ENCODE data around the gene CLDND2. TPM values are rescaled to one million over a fixed set of nuclear protein-coding genes. Genes with fewer than 3 reads are reported as not detected.

Gene CLDND2
- total RNA-seq, 1 experiment from 2014 or later = 0.79 TPM

DNA sequence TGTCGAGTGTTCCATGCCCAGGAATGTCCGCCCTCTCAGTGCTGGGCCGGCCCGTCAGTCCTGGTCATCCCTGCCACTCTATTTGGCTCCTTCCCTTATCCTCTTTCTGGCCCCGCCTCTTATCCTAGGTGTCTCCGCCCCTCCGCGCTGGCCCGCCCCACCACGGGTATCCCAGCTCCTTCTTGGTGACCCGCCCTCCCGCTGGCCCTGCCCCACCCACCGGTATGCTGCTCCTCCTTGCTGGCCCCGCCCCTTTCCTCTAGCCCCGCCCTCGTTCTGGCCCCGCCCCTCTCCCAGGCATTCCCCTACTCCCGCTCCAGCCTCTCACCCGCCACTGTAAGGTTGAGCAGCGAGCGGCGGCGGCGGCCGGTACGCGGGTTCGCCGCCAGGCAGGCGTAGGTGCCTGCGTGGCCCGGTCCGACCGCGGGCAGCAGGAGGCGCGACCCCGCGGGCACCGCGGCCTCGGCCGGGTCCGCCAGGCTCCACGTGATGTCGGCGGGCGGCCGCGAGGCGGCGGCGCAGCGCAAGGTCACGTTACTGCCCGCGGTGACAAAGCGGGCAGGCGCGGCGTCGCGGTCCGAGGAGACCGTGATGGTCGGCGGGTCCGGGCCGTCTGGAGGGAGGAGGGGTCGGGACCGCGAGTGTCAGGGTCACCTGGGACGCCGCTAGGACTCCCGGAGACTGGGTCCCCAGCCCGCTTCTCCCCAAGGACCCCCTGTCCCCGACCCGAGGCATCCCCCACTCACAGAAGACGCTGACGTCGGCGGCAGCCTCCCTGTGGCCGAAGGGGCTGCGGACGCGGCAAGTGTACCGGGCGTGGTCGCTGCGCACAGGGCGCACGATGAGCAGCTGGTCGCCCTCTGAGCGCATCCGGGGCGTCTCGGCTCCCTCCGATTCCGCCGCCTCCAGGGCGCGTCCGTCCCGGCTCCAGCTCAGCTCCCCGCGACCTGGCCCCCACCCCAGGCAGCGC is 28.8 kb downstream of the CLDND2 start:
- H3K27me3 Mint-ChIP-seq (ENCODE audit: insufficient read depth, unreplicated experiment) = no peaks in the 10 kb centered on the region
- H3K27ac Mint-ChIP-seq (ENCODE audit: low read depth, unreplicated experiment) = peak overlapping the region; percentile 33
- peaks cover 11% of the 10 kb centered on the region for H3K4me1 Mint-ChIP-seq (ENCODE audit: insufficient read depth, unreplicated experiment)
- peak overlapping the region; percentile 76 for H3K4me3 Mint-ChIP-seq (ENCODE audit: unreplicated experiment)
- no peaks in the 10 kb centered on the region for H3K36me3 Mint-ChIP-seq (ENCODE audit: insufficient read depth, unreplicated experiment)
- intact Hi-C loops (cut with micrococcal nuclease) = loop anchor here (1.0 to 2.0 kb wide), 5 partner anchors 26 to 443 kb away; partner anchors contain the start of gene ETFB
- ChIA-PET POLR2A (interaction anchor here (0.6 to 3.1 kb wide), 13 partner anchors 10 to 932 kb away, joined by 3 to 20 read pairs (median 4); partner anchors contain the start of genes ETFB, SIGLEC10 and ZNF175), CTCF (interaction anchor here (0.7 to 2.6 kb wide), 10 partner anchors 17 to 324 kb away, joined by 3 to 18 read pairs (median 5); partner anchors contain the start of gene ETFB)
- DNase-seq (ENCODE audit: unreplicated experiment) = peak; percentile 98
- peaks cover 5% of the 10 kb centered on the region for H3K9me3 Mint-ChIP-seq (ENCODE audit: unreplicated experiment)
- no TSS peak for BruUV-seq (replicated peaks)
- TF ChIP-seq, protein P1, sequence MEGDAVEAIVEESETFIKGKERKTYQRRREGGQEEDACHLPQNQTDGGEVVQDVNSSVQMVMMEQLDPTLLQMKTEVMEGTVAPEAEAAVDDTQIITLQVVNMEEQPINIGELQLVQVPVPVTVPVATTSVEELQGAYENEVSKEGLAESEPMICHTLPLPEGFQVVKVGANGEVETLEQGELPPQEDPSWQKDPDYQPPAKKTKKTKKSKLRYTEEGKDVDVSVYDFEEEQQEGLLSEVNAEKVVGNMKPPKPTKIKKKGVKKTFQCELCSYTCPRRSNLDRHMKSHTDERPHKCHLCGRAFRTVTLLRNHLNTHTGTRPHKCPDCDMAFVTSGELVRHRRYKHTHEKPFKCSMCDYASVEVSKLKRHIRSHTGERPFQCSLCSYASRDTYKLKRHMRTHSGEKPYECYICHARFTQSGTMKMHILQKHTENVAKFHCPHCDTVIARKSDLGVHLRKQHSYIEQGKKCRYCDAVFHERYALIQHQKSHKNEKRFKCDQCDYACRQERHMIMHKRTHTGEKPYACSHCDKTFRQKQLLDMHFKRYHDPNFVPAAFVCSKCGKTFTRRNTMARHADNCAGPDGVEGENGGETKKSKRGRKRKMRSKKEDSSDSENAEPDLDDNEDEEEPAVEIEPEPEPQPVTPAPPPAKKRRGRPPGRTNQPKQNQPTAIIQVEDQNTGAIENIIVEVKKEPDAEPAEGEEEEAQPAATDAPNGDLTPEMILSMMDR (IDR thresholded peaks at IDR 0.05; ENCODE audit: unreplicated experiment) = peak; percentile 18

DNA sequence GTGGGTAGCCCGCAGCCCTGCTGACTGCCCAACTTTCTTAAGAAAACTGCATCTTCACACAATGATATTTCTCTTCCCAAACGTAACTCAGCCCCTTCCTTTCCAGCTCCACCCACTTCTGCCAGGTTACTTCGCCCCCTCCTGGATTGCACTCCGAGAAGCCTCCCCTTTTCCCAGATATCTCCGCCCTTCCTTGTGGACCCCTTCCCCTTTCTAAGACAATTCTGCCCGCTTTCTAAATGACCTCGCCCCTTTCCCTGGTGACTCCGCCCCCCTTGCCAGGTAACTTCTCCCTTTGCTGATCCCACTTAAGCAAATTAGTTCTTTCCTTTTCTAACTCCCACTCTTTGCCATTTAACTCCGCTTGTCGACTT is 29.5 kb downstream of the CLDND2 start:
- H3K4me3 Mint-ChIP-seq (ENCODE audit: unreplicated experiment) = peak overlapping the region; percentile 76
- H3K27me3 Mint-ChIP-seq (ENCODE audit: insufficient read depth, unreplicated experiment) = no peaks in the 10 kb centered on the region
- DNase-seq (ENCODE audit: unreplicated experiment) = no peak
- intact Hi-C loops (cut with micrococcal nuclease) = loop anchor here (1.0 to 2.0 kb wide), 5 partner anchors 27 to 444 kb away; partner anchors contain the start of gene ETFB
- H3K36me3 Mint-ChIP-seq (ENCODE audit: insufficient read depth, unreplicated experiment) = no peaks in the 10 kb centered on the region
- peaks cover 11% of the 10 kb centered on the region for H3K9me3 Mint-ChIP-seq (ENCODE audit: unreplicated experiment)
- H3K4me1 Mint-ChIP-seq (ENCODE audit: insufficient read depth, unreplicated experiment) = peaks cover 11% of the 10 kb centered on the region
- ChIA-PET POLR2A (interaction anchor here (0.6 to 3.1 kb wide), 10 partner anchors 11 to 931 kb away, joined by 3 to 20 read pairs (median 4); partner anchors contain the start of genes ETFB, SIGLEC10 and ZNF175), CTCF (interaction anchor here (0.7 to 2.6 kb wide), 8 partner anchors 20 to 324 kb away, joined by 3 to 18 read pairs (median 6); partner anchors contain the start of gene ETFB)
- TF ChIP-seq, protein P1 (IDR thresholded peaks at IDR 0.05; ENCODE audit: unreplicated experiment) = no peak
- BruUV-seq (replicated peaks) = no TSS peak
- peak overlapping the region; percentile 33 for H3K27ac Mint-ChIP-seq (ENCODE audit: low read depth, unreplicated experiment)

DNA sequence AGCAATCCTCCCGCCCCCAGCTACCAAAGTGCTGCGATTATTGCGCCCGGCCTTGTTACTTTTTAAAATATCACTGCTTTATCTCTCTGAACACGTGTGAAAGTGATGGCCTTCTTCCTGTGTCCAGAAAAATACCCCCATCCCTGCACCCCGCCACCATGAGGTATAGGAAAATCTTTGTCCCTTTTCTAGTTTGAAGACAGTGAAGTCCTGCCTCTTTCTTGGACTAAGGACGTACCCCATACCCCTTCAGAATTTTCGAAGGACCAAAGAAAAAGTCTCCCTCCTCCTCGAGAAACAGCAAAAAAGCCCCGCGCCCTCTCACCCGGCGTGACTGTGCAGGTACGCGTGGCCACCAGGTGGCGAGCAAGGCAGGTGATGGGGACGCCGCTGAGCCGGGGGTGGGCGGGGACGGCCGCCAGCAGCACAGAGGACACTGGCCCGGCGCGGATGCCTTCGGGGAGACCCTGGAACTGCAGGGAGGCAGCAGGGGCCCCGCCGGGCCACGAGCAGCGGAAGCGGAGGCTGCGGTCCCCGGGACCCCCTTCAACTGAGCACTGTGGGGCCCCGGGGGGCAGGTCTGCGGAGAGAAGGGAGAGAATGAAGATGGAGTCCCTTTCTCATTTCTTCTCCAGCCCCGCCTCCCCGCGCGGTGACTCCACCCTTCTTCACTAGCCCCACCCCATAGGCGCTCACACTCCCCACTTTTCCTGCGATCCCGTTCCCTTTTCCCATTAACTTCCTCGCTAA is 30.1 kb downstream of the CLDND2 start:
- H3K27ac Mint-ChIP-seq (ENCODE audit: low read depth, unreplicated experiment) = peak overlapping the region; percentile 33
- intact Hi-C loops (cut with micrococcal nuclease) = loop anchor here (1.0 to 2.0 kb wide), 6 partner anchors 28 to 445 kb away; partner anchors contain the start of gene ETFB
- no TSS peak for BruUV-seq (replicated peaks)

More for the DNA sequence above, 30.1 kb downstream of the CLDND2 start:
- peaks cover 11% of the 10 kb centered on the region for H3K4me1 Mint-ChIP-seq (ENCODE audit: insufficient read depth, unreplicated experiment)
- DNase-seq (ENCODE audit: unreplicated experiment) = peak; percentile 83
- ChIA-PET POLR2A (interaction anchor here (0.7 to 3.1 kb wide), 7 partner anchors 11 to 232 kb away, joined by 3 to 20 read pairs (median 4); partner anchors contain the start of genes ETFB, SIGLEC10 and ZNF175), CTCF (interaction anchor here (0.6 to 2.6 kb wide), 24 partner anchors 11 to 323 kb away, joined by 3 to 18 read pairs (median 4); partner anchors contain the start of gene ETFB)
- no peaks in the 10 kb centered on the region for H3K27me3 Mint-ChIP-seq (ENCODE audit: insufficient read depth, unreplicated experiment)
- peak overlapping the region; percentile 76 for H3K4me3 Mint-ChIP-seq (ENCODE audit: unreplicated experiment)
- TF ChIP-seq, protein P1 (IDR thresholded peaks at IDR 0.05; ENCODE audit: unreplicated experiment) = peak; percentile 86
- peaks cover 15% of the 10 kb centered on the region for H3K9me3 Mint-ChIP-seq (ENCODE audit: unreplicated experiment)
- no peaks in the 10 kb centered on the region for H3K36me3 Mint-ChIP-seq (ENCODE audit: insufficient read depth, unreplicated experiment)

Data from MCF 10A (cell line).